SK-N-SH (cell line): ENCODE results near the gene TLX3.

Experiments
- CHD2 ChIP-seq: fragments of 150-350 bp; IDR thresholded peaks from 2 replicates; pipeline ENCODE4 v1.6.1; 2018; ENCODE audit warnings: low read length; ENCODE audit not compliant: partially characterized antibody
- EZH2phosphoT487 ChIP-seq: fragments of 200-600 bp; sonication (generic); IDR thresholded peaks from 2 replicates; pipeline ENCODE4 v1.6.1; 2017; ENCODE audit warnings: low read depth, mixed run types, mild to moderate bottlenecking, antibody characterized with exemption, moderate library complexity, borderline replicate concordance
- FOSL2 ChIP-seq: IDR thresholded peaks from 2 replicates; pipeline ENCODE4 v1.4.0; 2012; ENCODE audit warnings: low read depth, mild to moderate bottlenecking, moderate library complexity, borderline replicate concordance
- MAX ChIP-seq: IDR thresholded peaks from 2 replicates; pipeline ENCODE4 v1.4.0; 2012; ENCODE audit warnings: low read depth
- NFIC ChIP-seq: IDR thresholded peaks from 2 replicates; pipeline ENCODE4 v1.4.0; 2012; ENCODE audit warnings: borderline replicate concordance
- YY1 ChIP-seq: IDR thresholded peaks from 2 replicates; pipeline ENCODE4 v1.4.0; 2012; ENCODE audit warnings: low read depth, mild to moderate bottlenecking
- TF ChIP-seq, protein P1 (sequence below): fragments of 200-600 bp; sonication (generic); IDR thresholded peaks from 2 replicates; pipeline ENCODE4 v1.6.1; 2017; ENCODE audit warnings: antibody characterized with exemption, mild to moderate bottlenecking, moderate library complexity

- TF ChIP-seq MAX (no peak), EZH2phosphoT487 (no peak), CHD2 (no peak), YY1 (no peak), NFIC (no peak), FOSL2 (no peak)
- TF ChIP-seq, protein P1, sequence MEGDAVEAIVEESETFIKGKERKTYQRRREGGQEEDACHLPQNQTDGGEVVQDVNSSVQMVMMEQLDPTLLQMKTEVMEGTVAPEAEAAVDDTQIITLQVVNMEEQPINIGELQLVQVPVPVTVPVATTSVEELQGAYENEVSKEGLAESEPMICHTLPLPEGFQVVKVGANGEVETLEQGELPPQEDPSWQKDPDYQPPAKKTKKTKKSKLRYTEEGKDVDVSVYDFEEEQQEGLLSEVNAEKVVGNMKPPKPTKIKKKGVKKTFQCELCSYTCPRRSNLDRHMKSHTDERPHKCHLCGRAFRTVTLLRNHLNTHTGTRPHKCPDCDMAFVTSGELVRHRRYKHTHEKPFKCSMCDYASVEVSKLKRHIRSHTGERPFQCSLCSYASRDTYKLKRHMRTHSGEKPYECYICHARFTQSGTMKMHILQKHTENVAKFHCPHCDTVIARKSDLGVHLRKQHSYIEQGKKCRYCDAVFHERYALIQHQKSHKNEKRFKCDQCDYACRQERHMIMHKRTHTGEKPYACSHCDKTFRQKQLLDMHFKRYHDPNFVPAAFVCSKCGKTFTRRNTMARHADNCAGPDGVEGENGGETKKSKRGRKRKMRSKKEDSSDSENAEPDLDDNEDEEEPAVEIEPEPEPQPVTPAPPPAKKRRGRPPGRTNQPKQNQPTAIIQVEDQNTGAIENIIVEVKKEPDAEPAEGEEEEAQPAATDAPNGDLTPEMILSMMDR: no peak
Measured at GRCh38 chr5:171271798-171272197, 37.2 kb upstream of the TLX3 start.
